HG03442 (cell line): Measurements from ENCODE around the gene ZNF227.
"Not testable (repeated sequence)": the region's sequence is repeated elsewhere in the genome, so short reads cannot be mapped to it uniquely, and the experiment has no call there.

ENCODE experiments used
- ATAC-seq: cut with Tn5 transposase; IDR thresholded peaks from one replicate; pipeline ENCODE4 v1.9.1; 2021; ENCODE audit warnings: mild to moderate bottlenecking, moderate library complexity; ENCODE audit not compliant: unreplicated experiment

ZNF227 gene

GRCh38 chr19:44236384-44236783 is 24.1 kb downstream of the ZNF227 start:
- ATAC-seq, result no peak

GRCh38 chr19:44252332-44252731 is 40.0 kb downstream of the ZNF227 start:
- not testable (repeated sequence) for ATAC-seq

- ATAC-seq, result not testable (repeated sequence)
Observed at GRCh38 chr19:44253392-44253791, 41.1 kb downstream of the ZNF227 start.

GRCh38 chr19:44254496-44254895 is 42.2 kb downstream of the ZNF227 start:
- ATAC-seq, result no peak

GRCh38 chr19:44255705-44256411 is 43.5 kb downstream of the ZNF227 start:
- ATAC-seq, result no peak

- ATAC-seq, result no peak
Observed at GRCh38 chr19:44258136-44258535, 45.8 kb downstream of the ZNF227 start.

- ATAC-seq, result no peak
Observed at GRCh38 chr19:44258835-44259413, 46.6 kb downstream of the ZNF227 start.

- ATAC-seq, result no peak
Observed at GRCh38 chr19:44260343-44260681, 48.0 kb downstream of the ZNF227 start.

- no peak for ATAC-seq
Observed at GRCh38 chr19:44260695-44261446, 48.5 kb downstream of the ZNF227 start.

GRCh38 chr19:44277331-44277730 is 65.0 kb downstream of the ZNF227 start:
- no peak for ATAC-seq

GRCh38 chr19:44278181-44278690 is 65.9 kb downstream of the ZNF227 start:
- ATAC-seq, result no peak

- no peak for ATAC-seq
Observed at GRCh38 chr19:44280916-44281315, 68.6 kb downstream of the ZNF227 start.

- ATAC-seq, result no peak
Observed at GRCh38 chr19:44282846-44283245, 70.5 kb downstream of the ZNF227 start.

GRCh38 chr19:44284968-44285367 is 72.6 kb downstream of the ZNF227 start:
- ATAC-seq, result no peak
